ENCODE results near the gene SYT1. TPM values are rescaled to one million over a fixed set of nuclear protein-coding genes. Genes with fewer than 3 reads are reported as not detected.
"Not testable (repeated sequence)": the region's sequence is repeated elsewhere in the genome, so short reads cannot be mapped to it uniquely, and the experiment has no call there.

Gene SYT1
- total RNA-seq, 3 donors from 2014 or later (not counting 1 experiment from before 2014, with no cell fraction given) = not detected

- H3K27me3 ChIP-seq (ENCODE audit: control insufficient read depth, insufficient read depth, low read length) = no peaks in the 10 kb centered on the region
- TF ChIP-seq CTCF (IDR thresholded peaks at IDR 0.05) = no peak
- no peak overlapping the region for H3K27ac ChIP-seq (ENCODE audit: low read length)
- no peak overlapping the region for H3K4me3 ChIP-seq (ENCODE audit: low read length)
- H3K36me3 ChIP-seq (ENCODE audit: control insufficient read depth, insufficient read depth, low read length) = no peaks in the 10 kb centered on the region
- intact Hi-C loops (cut with micrococcal nuclease) = no loop called here
- H3K9me3 ChIP-seq (ENCODE audit: control insufficient read depth, insufficient read depth, low read length) = no peaks in the 10 kb centered on the region
- Mint-ChIP-seq H3K4me1 (no peaks in the 10 kb centered on the region), H3K27me3 (ENCODE audit: low read depth in 2 of 2) (no peaks in the 10 kb centered on the region), H3K9me3 (peaks cover 3% of the 10 kb centered on the region in 2 donors), H3K27ac (no peak overlapping the region), H3K36me3 (no peaks in the 10 kb centered on the region), H3K4me3 (no peak overlapping the region)
- no peaks in the 10 kb centered on the region for H3K4me1 ChIP-seq (ENCODE audit: control insufficient read depth, insufficient read depth, low read length)
- DNase-seq (no peak), ATAC-seq (no peak)
Observed at GRCh38 chr12:79426121-79426520, 561.5 kb downstream of the SYT1 start.

GRCh38 chr12:79426744-79427143, 562.2 kb downstream of the SYT1 start:
- not testable (repeated sequence) for H3K27ac Mint-ChIP-seq

DNA sequence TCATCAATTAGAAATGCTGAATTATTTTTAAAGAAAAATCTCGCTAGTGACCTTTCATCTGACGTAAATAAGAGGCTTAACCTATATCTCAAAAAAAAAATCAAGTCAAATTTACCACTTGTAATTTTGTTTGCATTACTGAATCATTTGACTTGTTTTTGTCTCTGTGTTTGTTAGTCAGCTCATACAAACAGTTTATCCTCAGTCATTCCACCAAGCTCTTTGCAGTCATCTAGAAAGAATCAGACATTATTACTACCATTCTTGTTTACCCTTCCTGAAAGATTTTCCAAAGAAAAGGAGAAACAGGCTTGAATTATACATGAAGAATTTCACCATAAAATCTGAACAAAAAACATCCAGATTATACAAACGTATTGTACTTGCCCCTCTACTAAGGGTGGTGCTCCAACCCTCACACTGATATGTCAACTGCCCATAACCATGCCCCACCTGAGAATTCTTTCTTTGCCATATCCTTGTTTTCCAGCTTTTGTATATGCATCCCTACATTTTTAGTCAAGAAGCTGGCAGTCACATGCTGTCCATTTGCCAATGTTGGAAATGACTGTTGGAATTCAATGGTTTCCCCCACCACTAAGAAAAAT, 569.0 kb downstream of the SYT1 start:
- Mint-ChIP-seq H3K9me3 (peaks cover 0 to 5% of the 10 kb centered on the region in 2 donors), H3K4me1 (no peaks in the 10 kb centered on the region), H3K4me3 (no peak overlapping the region), H3K36me3 (no peaks in the 10 kb centered on the region), H3K27ac (no peak overlapping the region), H3K27me3 (ENCODE audit: low read depth in 2 of 2) (no peaks in the 10 kb centered on the region)
- WGBS (ENCODE audit: insufficient coverage) = 92% methylated on average over 3 of the region's 3 CpGs
- Histone ChIP-seq H3K9me3 (ENCODE audit: control insufficient read depth, insufficient read depth, low read length) (no peaks in the 10 kb centered on the region), H3K4me1 (ENCODE audit: control insufficient read depth, insufficient read depth, low read length) (no peaks in the 10 kb centered on the region), H3K27ac (ENCODE audit: low read length) (no peak overlapping the region), H3K4me3 (ENCODE audit: low read length) (no peak overlapping the region), H3K36me3 (ENCODE audit: control insufficient read depth, insufficient read depth, low read length) (no peaks in the 10 kb centered on the region), H3K27me3 (ENCODE audit: control insufficient read depth, insufficient read depth, low read length) (no peaks in the 10 kb centered on the region)
- TF ChIP-seq CTCF (IDR thresholded peaks at IDR 0.05) = no peak
- DNase-seq (no peak), ATAC-seq (no peak)
- intact Hi-C loops (cut with micrococcal nuclease) = no loop called here

More at GRCh38 chr12:79426744-79427143, 562.2 kb downstream of the SYT1 start:
- intact Hi-C loops (cut with micrococcal nuclease); H3K4me3 ChIP-seq (ENCODE audit: low read length); ATAC-seq; H3K9me3 Mint-ChIP-seq; H3K27me3 ChIP-seq (ENCODE audit: control insufficient read depth, insufficient read depth, low read length); H3K4me1 Mint-ChIP-seq; H3K36me3 ChIP-seq (ENCODE audit: control insufficient read depth, insufficient read depth, low read length); H3K4me3 Mint-ChIP-seq; H3K9me3 ChIP-seq (ENCODE audit: control insufficient read depth, insufficient read depth, low read length); H3K36me3 Mint-ChIP-seq; DNase-seq; H3K27me3 Mint-ChIP-seq (ENCODE audit: low read depth in 2 of 2); H3K4me1 ChIP-seq (ENCODE audit: control insufficient read depth, insufficient read depth, low read length); H3K27ac ChIP-seq (ENCODE audit: low read length): not testable (repeated sequence)
- 39% methylated on average over 3 of the region's 3 CpGs for WGBS (ENCODE audit: insufficient coverage)

DNA sequence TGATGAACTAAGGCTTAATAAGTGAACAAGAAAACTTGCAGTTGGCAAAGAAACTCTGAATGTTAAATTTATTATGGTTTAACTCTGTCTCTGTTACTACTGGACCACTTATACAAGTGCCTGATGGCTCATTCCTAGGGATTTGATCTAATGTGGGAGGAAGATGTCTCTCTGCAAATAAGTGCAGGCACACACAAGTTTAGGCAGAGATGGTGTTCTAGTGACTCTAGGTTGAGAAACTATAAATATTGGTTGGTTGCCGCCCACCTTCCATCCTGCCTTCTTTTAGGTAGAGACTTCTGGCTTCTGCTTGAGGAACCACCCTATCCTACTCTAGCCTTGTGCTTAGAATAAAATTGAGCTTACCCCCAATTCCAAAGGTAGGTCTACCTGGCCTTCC, 570.0 kb downstream of the SYT1 start:
- TF ChIP-seq CTCF (IDR thresholded peaks at IDR 0.05) = no peak
- Histone ChIP-seq H3K27me3 (ENCODE audit: control insufficient read depth, insufficient read depth, low read length) (no peaks in the 10 kb centered on the region), H3K4me3 (ENCODE audit: low read length) (no peak overlapping the region), H3K9me3 (ENCODE audit: control insufficient read depth, insufficient read depth, low read length) (no peaks in the 10 kb centered on the region), H3K36me3 (ENCODE audit: control insufficient read depth, insufficient read depth, low read length) (no peaks in the 10 kb centered on the region), H3K4me1 (ENCODE audit: control insufficient read depth, insufficient read depth, low read length) (no peaks in the 10 kb centered on the region), H3K27ac (ENCODE audit: low read length) (no peak overlapping the region)
- Mint-ChIP-seq H3K36me3 (no peaks in the 10 kb centered on the region), H3K4me3 (no peak overlapping the region), H3K27me3 (ENCODE audit: low read depth in 2 of 2) (no peaks in the 10 kb centered on the region), H3K4me1 (no peaks in the 10 kb centered on the region), H3K27ac (no peak overlapping the region), H3K9me3 (peaks cover 0 to 5% of the 10 kb centered on the region in 2 donors)
- 100% methylated on average over 1 of the region's 1 CpG for WGBS (ENCODE audit: insufficient coverage)
- DNase-seq = no peak
- intact Hi-C loops (cut with micrococcal nuclease) = no loop called here
- no peak for ATAC-seq

Measured in natural killer cell (primary cell).